IPS-NIHi7 (cell line): Measurements from ENCODE around the gene CR1.
A peak's percentile ranks its signal among the peaks of the same experiment; 100 is the strongest.
"Not testable (repeated sequence)": the region's sequence is repeated elsewhere in the genome, so short reads cannot be mapped to it uniquely, and the experiment has no call there.

Experiments
- DNase-seq: peaks from one replicate; pipeline ENCODE4 v3.0.0; 2012; ENCODE audit warnings: mixed read lengths; ENCODE audit errors: extremely low spot score

Gene CR1

DNA sequence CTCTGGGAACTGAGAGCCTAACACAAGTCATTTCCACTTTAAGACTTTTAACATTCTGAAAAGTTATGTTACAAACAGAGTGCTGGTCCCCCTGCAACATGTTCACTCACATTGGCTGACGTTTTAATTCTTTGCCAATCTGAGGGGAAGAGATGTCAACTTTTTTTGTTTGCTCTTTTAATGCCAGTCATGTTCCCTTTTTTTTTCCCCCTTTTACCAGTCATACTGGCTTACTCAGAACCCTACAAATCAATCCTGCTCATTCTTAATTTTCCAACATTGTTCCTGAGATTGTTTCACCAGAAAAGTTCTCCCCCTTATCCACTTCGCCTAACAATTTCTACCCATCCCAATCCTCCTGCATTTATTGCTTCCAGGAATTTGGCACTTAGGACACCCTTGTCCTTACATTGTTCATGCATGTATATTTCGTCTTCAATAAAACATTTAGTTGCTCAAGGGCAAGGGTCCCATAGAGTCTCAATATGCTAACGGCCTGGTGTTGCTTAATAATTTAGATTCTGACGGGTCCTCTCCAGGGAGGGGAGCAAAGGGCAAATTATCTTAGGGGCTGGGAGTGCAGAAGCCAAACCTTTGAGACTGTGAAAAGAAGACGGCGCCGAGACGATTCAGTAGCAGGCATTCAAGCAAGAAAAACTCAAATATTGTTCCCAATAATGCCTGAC lies 148.4 kb downstream of the CR1 start:
- DNase-seq, result no peak

DNA sequence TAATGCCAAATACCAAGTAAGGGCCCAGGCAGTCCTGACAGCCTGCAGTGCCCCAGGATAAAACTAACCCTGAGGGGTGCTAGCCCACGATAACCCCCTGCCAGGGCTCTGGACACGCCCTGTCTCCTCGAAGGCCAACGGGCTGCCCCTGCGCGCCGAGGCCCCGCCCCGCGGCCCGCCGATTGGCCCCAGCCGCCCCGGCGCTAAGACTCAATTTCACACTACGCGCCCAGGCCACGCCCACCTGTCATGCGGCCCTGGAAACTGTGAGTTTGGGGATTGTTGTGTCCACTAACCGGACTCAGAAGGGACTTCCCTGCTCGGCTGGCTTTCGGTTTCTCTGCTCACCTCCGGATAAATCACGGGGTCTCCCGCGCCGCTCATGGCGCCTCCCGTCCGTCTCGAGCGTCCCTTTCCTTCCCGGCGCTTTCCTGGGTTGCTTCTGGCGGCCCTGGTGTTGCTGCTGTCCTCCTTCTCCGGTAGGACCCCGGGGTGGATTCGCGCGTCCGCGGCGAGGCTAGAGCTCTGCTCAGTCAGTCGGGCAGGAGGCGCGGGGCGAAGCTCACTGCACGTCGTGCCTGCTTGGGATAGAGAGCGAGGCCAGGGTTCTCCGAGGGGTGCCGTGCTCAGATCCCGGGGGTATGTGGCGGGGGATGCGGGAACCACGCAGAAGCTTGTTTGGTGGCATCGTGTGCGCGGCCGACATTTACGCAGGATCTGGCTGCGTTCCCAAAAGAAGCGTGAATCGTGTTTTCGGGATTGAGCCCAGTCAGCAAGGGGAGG lies 149.1 kb downstream of the CR1 start, which contains the start of gene CR1L:
TSS of gene CR1L (plus strand) at position 282 of the 783 bp plus-strand sequence. CDS start at position 383, 101 bp downstream.
- peak; percentile 92 for DNase-seq

DNA sequence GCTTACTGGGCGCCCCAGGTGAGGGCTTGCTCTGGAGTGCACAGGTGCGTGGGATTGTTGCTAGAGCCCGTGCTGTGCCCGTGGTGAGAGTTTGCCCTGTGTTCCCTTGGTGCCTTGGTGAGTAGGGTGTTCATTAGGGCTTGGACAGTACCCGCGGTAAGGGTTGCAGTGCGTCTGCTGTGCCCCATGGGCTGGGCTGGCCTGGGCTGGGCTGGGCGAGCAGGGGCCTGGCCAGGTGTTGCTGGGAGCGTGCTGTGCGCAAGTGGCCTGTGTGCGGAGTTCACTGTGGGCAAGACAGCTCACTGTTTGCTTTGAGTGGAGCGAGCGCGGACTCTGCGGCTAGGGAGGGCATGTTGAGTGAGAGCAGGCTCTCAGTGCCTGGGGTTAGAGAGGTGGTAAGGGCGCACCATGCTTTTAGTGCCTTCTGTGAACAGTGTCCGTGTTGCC lies 149.7 kb downstream of the CR1 start:
- no peak for DNase-seq

DNA sequence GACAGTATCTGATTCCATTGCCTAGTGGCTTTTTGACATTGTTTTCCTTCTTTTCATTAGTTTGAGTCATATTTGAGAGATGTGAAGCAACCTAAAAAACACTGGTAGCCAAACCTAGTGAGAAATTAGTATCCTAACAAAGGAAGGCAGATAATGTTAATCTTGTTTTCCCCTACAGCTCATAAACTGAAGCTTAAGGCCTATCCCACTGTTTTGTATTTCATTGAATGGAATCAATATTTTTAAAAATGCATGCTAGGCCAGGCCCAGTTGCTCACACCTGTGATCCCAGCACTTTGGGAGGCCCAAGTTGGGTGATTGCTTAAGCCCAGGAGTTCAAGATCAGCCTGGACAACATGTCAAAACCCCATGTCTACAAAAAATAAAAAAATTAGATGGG lies 150.2 kb downstream of the CR1 start:
- no peak for DNase-seq

DNA sequence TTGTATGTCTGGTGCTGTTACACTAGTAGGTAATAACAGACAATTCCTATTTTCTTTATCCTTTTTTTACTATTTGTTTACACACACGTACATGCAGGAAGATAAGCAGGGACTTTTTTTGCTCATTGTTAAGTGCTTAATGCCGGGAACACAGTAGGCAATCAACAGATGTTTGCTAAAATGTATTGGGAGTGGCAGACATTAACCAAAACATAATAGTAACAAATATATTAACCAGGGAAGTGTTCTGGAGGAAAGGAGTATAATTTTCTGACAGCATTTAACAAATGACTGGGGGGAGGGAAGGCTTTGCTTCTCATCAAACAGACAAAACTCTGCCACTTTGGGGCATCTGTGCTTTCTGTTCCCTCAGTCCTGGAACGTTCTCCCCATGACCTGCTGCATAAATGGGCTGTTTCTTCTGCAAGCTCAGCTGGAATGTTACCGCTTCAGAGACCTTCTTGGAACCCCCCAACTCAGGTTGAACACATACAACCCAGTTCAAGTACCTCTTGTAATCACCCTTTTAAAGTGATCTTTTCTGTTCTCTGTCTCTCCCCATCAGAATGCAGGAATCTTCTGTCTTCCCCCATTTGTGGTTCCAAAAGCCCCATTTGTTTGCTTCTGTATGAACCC lies 151.1 kb downstream of the CR1 start:
- no peak for DNase-seq

DNA sequence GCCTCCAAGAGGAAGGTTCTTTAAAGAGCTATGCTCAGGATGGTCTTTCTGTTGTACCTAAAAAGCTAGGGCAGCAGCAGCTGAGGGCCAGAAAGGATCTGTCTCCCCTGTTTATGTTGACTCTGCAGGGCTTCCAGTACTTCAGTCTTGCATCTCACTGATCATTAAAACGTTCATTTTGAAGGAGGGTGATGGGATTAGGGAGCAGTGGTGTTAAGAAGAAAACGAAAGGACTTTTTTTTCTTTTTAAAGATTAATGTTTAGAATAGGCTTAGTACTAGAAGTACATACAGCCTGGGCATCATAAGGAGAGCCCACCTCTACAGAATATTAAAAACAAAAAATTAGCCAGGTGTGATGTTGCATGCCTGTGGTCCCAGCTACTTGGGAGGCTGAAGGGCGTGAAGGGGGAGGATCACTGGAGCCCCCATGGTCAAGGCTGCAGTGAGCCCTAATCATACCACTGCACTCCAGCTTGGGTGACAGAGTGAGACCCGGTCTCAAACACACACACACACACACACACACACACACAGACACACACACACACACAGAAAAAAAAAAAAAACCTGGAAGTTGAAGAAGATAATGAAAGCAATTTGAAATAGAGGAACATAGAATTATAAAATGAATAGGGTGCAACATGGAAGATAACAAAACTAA lies 151.8 kb downstream of the CR1 start:
- DNase-seq, result no peak

DNA sequence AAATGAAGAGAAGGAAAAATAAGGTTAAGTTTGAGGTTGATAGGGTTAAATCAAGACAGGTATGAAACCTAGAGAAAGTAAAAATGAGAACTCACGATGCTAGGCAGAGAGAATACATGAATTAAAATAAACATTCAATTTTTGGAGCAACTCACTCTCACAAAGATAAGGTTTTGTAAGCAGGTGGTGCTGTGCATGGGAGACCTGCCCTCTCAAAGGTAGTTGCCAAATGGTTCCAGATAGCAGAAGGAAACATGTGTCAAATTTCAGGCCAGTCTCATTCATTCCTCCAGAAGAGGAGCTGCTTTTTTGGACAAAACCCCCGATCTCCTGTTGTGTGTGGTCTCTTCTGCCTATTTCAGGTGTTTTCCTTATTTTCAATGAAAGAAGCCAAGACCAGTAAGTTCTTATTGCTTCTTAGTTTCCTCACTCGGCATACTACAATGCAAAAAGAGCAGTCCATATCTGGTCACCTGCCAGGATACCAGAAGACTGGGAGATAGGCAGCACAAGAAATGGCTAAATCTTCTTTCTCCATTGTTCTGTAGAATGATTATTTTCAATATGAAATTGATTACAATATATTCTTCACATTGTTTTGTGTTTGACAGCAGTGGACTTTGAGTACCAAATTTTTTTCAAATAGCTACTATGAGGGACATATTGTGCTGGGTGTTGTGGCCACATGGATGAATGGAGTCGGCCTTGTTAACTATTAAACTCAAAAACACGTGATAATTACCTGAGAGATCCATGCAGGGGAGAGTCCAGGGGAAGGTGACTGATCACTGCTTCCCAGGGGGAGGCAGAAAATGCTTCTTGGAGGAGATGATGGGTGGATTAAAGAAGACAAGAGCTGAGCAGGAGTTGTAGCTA lies 152.6 kb downstream of the CR1 start:
- no peak for DNase-seq

DNA sequence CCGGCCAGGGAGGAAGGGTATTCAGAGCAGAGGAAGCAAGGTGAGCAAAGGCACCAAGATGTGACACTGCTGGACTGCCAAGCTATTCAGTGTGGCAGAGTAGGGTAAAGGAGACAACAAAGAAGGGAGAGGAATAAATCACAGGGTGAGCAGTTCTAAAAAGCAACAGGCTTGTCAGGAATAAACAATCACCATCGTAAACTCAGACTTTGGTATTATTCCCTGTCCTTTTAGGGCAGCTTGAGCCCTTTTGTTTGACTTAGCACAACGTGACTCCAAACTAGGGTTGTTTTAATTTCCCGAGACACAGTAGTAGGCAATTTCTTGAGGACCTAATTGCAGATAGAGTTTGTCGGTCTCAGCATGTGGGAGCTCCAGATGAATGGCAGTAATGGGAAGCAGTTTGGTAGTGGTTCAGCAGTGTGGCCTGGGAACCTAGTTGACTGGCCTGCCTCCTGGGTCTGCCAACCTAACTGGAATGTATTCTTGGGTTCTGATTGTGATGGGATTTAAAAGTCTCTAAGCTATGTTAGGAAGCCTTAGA lies 153.3 kb downstream of the CR1 start:
- no peak for DNase-seq

DNA sequence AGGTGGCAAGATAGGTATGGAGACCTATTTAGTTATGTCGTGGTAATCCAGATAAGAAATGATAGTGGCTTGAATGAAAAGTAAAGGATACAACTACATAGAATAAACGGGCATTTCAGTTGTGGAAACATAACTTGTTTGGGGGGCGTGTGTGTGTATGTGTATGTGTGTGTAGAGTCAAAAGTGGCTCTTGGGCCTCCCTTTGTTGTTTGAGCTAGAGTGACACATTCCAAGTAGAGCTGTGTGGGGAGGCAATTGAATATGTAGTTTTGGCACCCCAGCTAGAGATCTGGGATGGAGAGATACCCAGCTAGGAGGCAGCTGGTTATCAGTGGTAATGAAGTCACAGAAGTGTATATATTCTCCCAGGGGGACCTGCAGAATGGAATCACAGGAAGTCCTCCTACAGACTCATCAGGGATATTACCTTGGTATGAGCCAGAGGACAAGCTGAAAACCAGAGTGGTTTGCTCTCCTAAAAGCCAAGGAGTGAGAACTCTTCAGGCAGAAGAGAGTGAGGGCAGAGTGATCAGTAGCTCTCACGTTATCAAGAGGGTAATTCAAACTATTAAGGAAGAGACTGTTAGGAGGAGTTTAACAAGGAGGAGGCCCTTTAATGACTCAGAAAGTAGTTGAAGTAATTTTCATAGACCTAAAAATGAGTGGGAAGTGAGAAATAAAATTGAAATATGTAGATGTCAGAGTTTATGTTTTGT lies 154.1 kb downstream of the CR1 start:
- DNase-seq, result no peak

DNA sequence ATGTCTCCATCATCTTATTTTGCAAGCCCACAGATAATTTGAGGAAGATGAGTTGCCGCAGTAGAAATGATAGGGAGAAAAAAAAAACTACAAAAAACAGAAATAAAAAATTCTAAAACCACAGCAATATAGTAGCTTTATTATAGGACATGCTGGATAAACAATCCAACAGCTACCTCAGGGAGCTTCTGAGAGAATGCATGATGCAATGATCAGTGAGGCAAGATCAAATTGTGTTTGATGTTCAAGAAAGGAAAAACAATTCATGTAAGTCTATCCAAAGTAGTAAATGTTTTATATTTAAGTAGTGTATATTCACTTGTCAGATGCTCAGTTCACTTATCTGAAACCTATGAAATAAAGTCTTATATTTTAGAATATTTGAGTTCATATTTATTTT lies 155.6 kb downstream of the CR1 start:
- no peak for DNase-seq

DNA sequence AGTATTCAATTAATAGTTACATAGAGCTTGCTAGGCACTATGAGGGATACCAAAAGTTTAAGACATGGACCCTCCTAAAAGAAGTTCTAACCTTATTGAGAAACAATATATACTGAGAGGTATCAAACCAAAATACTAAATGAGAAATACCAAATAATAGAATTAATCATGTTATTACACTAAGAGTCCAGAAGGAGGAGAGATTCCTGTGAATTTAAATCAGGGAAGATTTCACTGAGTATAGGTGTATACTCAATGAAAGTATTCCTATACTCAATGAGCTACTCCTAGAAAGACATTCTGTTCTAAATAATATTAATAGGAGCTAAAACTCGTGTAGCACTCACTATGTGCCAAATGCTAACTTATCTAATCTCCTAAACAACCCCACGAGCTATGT lies 158.4 kb downstream of the CR1 start:
- DNase-seq, result no peak

DNA sequence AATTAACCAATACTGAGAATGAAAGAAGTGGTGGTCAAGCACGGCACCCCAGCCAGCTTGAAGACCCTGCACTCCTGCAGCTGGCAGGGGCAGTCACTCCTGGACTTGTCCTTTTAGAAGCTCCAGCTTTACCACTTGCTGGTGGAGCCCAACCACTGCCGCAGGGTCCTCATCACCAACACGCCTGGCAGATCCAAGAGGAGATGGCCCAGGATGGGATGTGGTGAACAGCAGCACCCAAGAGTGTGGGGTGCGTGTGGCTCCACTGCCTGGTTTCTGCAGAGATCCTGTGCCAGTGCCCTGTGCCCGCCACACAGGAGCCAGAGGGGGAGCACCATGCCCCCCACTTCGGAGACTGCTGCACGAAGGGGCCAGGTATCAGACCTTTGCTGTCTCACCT lies 162.5 kb downstream of the CR1 start:
- DNase-seq, result no peak

DNA sequence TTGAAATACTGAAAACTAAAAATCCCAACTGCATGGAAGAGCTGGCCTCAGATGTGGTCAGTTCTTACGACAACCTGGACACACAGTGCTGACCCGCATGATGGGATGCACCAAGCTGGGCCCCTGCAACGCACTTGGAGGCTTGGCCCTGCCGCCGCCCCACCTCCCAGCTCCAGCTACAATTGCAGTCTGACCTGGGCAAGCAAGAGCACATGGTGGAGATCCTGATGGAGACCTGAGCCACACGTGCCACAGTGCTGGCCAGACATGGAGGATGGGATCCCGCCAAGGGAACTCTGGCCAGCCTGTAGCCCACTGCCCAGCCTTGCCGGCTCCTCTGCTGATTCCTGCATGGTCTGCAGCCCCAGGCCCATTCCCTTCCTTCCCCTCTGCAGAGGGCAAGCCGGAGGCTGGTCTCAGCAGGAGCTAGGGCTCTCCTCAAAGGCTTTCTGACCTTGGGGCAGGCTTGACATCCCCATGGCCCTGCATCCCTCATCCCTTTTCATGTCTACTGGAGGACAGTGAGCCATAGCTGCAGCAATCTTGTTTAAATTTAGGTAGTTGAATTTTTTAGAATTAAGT lies 163.0 kb downstream of the CR1 start:
- no peak for DNase-seq

DNA sequence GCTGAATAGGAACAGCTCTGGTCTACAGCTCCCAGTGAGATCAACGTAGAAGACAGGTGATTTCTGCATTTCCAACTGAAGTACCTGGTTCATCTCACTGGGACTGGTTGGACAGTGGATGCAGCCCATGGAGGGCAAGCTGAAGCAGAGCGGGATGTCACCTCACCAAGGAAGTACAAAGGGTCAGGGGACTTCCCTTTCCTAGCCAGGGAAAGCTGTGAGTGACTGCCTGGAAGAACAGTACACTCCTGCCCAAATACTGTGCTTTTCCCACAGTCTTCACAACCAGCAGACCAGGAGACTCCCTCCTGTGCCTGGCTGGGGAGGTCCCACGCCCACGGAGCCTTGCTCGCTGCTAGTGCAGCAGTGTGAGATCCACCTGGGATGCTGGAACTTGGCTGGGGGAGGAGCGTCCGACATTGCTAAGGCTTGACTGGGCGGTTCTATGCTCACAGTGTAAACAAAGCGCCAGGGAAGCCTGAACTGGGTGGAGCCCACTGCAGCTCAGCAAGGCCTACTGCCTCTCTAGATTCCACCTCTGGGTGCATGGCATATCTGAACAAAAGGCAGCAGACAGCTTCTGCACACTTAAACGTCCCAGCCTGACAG lies 163.7 kb downstream of the CR1 start:
- DNase-seq, result no peak

DNA sequence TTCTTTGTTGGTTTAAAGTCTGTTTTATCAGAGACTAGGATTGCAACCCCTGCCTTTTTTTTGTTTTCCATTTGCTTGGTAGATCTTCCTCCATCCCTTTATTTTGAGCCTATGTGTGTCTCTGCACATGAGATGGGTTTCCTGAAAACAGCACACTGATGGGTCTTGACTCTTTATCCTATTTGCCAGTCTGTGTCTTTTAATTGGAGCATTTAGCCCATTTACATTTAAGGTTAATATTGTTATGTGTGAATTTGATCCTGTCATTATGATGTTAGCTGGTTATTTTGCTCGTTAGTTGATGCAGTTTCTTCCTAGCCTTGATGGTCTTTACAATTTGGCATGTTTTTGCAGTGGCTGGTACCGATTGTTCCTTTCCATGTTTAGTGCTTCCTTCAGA lies 165.5 kb downstream of the CR1 start:
- DNase-seq, result not testable (repeated sequence)

DNA sequence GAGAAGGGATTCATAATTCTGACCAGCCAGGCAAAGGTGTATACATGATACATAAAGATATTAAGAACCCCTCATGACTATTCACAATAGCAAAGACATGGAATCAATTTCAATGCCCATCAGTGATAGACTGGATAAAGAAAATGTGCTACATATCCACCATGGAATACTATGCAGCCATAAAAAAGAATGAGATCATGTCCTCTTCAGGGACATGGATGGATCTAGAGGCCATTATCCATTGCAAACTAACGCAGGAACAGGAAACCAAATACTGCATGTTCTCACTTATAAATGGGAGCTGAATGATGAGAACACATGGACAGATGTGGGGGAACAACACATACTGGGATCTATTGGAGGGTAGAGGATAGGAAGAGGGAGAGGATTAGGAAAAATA lies 170.4 kb downstream of the CR1 start:
- DNase-seq, result no peak

DNA sequence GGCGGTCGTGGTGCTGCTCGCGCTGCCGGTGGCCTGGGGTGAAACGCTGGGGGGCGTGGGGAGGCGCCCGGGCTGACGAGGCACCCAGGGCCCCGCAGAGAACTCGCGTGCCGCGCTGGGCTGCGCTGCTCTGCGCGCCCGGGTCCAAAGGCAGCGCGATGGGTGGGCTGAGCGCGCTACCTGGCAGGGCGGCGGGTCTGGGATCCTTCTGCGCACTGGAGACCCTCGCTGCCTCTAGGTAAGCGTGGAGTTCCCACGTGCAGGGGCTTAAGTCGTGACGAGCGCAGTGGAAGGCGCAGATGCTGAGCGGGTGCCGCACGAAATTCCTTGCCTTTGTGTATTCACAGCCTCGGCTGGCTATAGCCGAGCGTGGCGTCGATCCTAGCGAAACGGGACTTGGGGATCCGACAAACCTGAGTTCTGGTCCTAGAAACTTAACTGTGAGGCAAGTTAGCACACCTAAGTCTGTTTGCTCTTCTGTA lies 173.6 kb downstream of the CR1 start:
- DNase-seq, result no peak

DNA sequence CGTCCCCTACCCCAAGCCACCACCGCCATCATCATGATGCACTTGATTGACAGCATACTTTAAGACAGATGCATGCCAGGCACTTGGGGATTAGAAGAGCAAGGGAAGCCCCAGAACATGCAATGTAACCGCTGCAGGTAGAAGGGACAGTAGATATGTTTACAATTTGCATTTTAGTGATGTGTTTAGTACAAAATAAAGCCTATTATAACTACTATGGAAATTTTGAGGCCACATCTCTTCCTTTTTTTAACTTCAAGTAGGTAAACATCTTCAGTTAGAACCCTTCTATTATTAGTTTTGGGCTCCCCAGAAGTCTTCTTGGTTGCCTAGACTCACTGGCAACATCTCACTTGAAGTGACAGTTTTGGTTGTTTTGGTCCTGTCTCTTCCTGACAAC lies 174.2 kb downstream of the CR1 start:
- DNase-seq, result no peak

DNA sequence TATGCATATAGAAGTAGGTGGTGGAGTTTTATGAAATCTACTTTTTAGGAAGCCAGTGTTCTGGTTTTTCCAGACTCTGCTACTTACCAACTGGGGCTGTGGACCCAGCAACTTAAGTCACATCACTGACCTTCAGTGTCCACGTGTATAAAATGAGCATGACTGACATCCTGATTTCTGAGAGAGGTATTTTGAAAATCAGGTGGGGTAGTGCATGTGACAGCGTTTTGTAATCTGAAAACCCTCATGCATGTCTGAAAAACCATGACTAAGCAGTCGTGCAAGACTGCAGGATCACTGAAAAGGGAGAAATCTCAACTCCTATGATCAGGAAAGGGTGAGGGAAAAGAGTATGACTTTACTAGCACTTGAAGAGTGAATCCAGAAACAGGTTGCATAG lies 175.0 kb downstream of the CR1 start:
- DNase-seq, result no peak
